SU-DHL-6 (cell line): ENCODE data around the gene IYD.

Source experiments
- H2AFZ ChIP-seq: fragments of 200-600 bp; sonication (generic); 2 replicates; pipeline ENCODE4 v1.6.1; 2014; ENCODE audit warnings: low read depth, mild to moderate bottlenecking, moderate library complexity, mixed read lengths, antibody characterized with exemption, low read length; ENCODE audit not compliant: severe bottlenecking
- H3F3A ChIP-seq: fragments of 200-600 bp; shearing (Covaris generic); 2 replicates; pipeline ENCODE4 v1.6.0; 2016; ENCODE audit warnings: antibody characterized with exemption, mild to moderate bottlenecking; ENCODE audit not compliant: insufficient read depth
- H3K27ac ChIP-seq: fragments of 200-600 bp; sonication (generic); 2 replicates; pipeline ENCODE4 v1.5.1; 2016; ENCODE audit warnings: low read depth, mild to moderate bottlenecking, low read length, moderate library complexity, mixed read lengths
- H3K27me3 ChIP-seq: fragments of 200-600 bp; sonication (generic), shearing (Covaris generic); 2 replicates; pipeline ENCODE4 v1.6.0; 2014; ENCODE audit warnings: mild to moderate bottlenecking, low read length
- H3K36me3 ChIP-seq: fragments of 200-600 bp; sonication (generic); 2 replicates; pipeline ENCODE4 v1.6.1; 2014; ENCODE audit warnings: mild to moderate bottlenecking, low read length, mixed read lengths
- H3K4me2 ChIP-seq: fragments of 300-600, 200-600 bp; shearing (Covaris generic), sonication (generic); 2 replicates; pipeline ENCODE4 v1.6.0; 2014; ENCODE audit warnings: low read length, low read depth, mild to moderate bottlenecking; ENCODE audit not compliant: poor library complexity, severe bottlenecking
- H3K4me3 ChIP-seq: fragments of 200-600 bp; sonication (generic); 2 replicates; pipeline ENCODE4 v1.5.1; 2014; ENCODE audit warnings: antibody characterized with exemption, low read length, mild to moderate bottlenecking, mixed read lengths; ENCODE audit not compliant: insufficient read depth, poor library complexity, severe bottlenecking
- H3K79me2 ChIP-seq: fragments of 200-600 bp; sonication (generic); 2 replicates; pipeline ENCODE4 v1.6.1; 2014; ENCODE audit warnings: mild to moderate bottlenecking, low read length, moderate library complexity; ENCODE audit not compliant: insufficient read depth
- H3K9ac ChIP-seq: fragments of 200-600 bp; sonication (generic); 2 replicates; pipeline ENCODE4 v1.7.0; 2014; ENCODE audit warnings: mild to moderate bottlenecking, low read length
- H3K9me2 ChIP-seq: fragments of 200-600 bp; sonication (generic); replicated peaks from 2 replicates; pipeline ENCODE4 v1.6.1; 2014; ENCODE audit warnings: low read length; ENCODE audit not compliant: insufficient read depth
- H3K9me3 ChIP-seq: fragments of 200-600 bp; sonication (generic); 2 replicates; pipeline ENCODE4 v1.6.1; 2014; ENCODE audit warnings: low read length, mixed read lengths; ENCODE audit not compliant: insufficient read depth
- H4K20me1 ChIP-seq: fragments of 200-600 bp; sonication (generic); 2 replicates; pipeline ENCODE4 v1.6.1; 2014; ENCODE audit warnings: low read depth, mild to moderate bottlenecking, antibody characterized with exemption, low read length, moderate library complexity, mixed read lengths
- CTCF ChIP-seq: fragments of 200-600 bp; sonication (generic); IDR thresholded peaks from one replicate; pipeline ENCODE4 v1.5.1; 2017; ENCODE audit warnings: antibody characterized with exemption, mild to moderate bottlenecking, low read length, moderate library complexity; ENCODE audit not compliant: insufficient read depth, poor library complexity, severe bottlenecking
- EZH2phosphoT487 ChIP-seq: fragments of 200-600 bp; sonication (generic), shearing (Covaris generic); conservative IDR thresholded peaks from 2 replicates; pipeline ENCODE4 v1.6.1; 2018; ENCODE audit warnings: mild to moderate bottlenecking, antibody characterized with exemption, low read length, moderate library complexity, mixed read lengths

IYD gene

GRCh38 chr6:150392452-150393220, 23.8 kb downstream of the IYD start:
- Histone ChIP-seq H3K36me3 (no peaks in the 10 kb centered on the region), H2AFZ (no peak overlapping the region), H3K27me3 (no peaks in the 10 kb centered on the region), H3K4me2 (no peak overlapping the region), H3K9ac (no peak overlapping the region), H4K20me1 (no peaks in the 10 kb centered on the region), H3K79me2 (no peaks in the 10 kb centered on the region), H3K27ac (no peak overlapping the region), H3K4me3 (no peak overlapping the region), H3K9me3 (no peaks in the 10 kb centered on the region), H3F3A (no peaks in the 10 kb centered on the region), H3K9me2 (no peaks in the 10 kb centered on the region)
- TF ChIP-seq CTCF, result no peak
- no peak for TF ChIP-seq EZH2phosphoT487

GRCh38 chr6:150394053-150394898, 25.5 kb downstream of the IYD start:
- Histone ChIP-seq H3K27me3 (no peaks in the 10 kb centered on the region), H3K36me3 (no peaks in the 10 kb centered on the region), H3K4me3 (no peak overlapping the region), H4K20me1 (no peaks in the 10 kb centered on the region), H2AFZ (no peak overlapping the region), H3F3A (no peaks in the 10 kb centered on the region), H3K4me2 (no peak overlapping the region), H3K27ac (no peak overlapping the region), H3K9me3 (no peaks in the 10 kb centered on the region), H3K9me2 (no peaks in the 10 kb centered on the region), H3K9ac (no peak overlapping the region), H3K79me2 (no peaks in the 10 kb centered on the region)
- no peak for TF ChIP-seq EZH2phosphoT487
- no peak for TF ChIP-seq CTCF

GRCh38 chr6:150394899-150395295, 26.1 kb downstream of the IYD start:
- no peaks in the 10 kb centered on the region for H4K20me1 ChIP-seq
- no peaks in the 10 kb centered on the region for H3K9me3 ChIP-seq
- H3K79me2 ChIP-seq, result no peaks in the 10 kb centered on the region
- H2AFZ ChIP-seq, result no peak overlapping the region
- H3K27ac ChIP-seq, result no peak overlapping the region
- H3K36me3 ChIP-seq, result no peaks in the 10 kb centered on the region
- H3K9me2 ChIP-seq, result no peaks in the 10 kb centered on the region
- H3K27me3 ChIP-seq, result no peaks in the 10 kb centered on the region
- H3K9ac ChIP-seq, result no peak overlapping the region
- TF ChIP-seq EZH2phosphoT487 (no peak), CTCF (no peak)
- H3K4me2 ChIP-seq, result no peak overlapping the region
- H3K4me3 ChIP-seq, result no peak overlapping the region
- no peaks in the 10 kb centered on the region for H3F3A ChIP-seq
